Ecto neural progenitor cell (in vitro differentiated cells): ENCODE measurements around the gene LY86.

Experiments used
- DNase-seq: peaks from one replicate; pipeline ENCODE4 v3.0.0-alpha.2; 2018; ENCODE audit warnings: low spot score

LY86 gene

DNA sequence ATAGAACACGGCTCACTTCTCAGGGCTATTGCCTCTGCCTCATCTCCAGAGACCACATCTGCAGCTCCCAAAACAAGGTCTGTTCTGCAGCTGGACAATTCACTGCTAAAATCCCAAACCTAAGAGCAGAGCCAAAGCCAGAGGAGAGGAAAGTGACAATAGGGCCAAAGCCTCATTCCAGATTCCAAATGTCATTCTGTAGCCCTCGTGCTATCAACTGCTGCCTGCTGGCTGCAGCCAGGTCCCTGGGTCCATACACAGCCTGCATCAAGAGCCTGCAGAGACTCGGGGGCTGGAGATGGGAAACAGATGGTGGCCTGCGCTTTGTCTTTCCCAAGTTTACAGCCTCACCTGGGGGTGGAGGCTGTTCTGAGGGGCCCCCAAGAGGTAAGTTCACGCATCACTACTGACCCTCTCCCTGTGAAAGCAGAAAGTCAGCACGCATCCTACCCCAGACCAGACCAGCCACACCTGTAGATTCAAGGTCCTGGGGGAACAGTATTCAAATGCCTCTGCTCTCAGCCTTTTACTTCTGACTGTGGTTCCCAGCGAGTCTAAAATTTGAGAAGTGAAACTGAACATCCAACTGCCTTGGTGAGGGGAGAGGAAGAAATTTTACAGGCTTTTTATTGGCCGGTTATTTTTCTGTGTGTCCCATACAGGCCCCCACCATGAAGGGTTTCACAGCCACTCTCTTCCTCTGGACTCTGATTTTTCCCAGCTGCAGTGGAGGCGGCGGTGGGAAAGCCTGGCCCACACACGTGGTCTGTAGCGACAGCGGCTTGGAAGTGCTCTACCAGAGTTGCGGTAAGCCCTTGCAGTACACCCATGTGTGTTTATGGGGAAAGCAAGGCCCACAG lies at the start of gene LY86:
TSS of gene LY86 (plus strand) at position 657 of the 860 bp plus-strand sequence. CDS start at position 672, 15 bp downstream.
- DNase-seq, result no peak

DNA sequence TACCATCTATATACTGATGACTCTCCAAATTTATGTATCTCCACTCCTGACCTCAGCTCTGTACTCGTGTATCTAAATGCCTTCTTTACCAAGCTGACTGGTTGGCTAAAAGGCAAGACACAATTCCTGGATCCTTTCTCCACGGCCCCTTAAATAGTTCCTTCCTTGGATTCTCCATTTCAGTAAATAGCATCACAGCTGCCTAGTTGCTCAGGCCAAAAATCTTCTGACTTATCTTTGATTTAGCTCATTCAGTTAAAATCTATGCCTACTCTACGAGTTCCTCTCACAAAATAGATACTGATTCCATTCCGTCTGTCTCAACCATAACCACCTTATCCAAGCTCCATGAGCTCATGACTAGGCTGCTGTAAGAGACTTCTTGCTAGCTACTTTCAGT lies 49.5 kb upstream of the LY86 start:
- DNase-seq, result no peak

DNA sequence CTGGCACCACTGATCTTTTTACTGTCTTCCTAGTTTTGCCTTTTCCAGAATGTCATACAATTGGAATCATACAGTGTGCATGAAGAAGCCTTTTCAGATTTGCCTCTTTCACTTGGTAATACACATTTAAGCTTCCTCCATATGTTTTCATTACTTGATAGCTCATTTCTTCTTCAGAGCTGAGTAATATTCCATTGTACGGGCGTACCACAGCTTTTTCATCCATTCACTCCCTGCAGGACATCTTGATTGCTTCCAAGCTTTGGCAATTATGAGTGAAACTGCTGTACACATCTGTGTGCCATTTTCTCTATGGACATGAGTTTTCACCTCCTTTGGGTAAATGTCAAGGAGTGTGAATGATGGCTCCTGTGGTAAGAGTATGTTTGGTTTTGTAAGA lies 46.2 kb upstream of the LY86 start:
- DNase-seq, result no peak

DNA sequence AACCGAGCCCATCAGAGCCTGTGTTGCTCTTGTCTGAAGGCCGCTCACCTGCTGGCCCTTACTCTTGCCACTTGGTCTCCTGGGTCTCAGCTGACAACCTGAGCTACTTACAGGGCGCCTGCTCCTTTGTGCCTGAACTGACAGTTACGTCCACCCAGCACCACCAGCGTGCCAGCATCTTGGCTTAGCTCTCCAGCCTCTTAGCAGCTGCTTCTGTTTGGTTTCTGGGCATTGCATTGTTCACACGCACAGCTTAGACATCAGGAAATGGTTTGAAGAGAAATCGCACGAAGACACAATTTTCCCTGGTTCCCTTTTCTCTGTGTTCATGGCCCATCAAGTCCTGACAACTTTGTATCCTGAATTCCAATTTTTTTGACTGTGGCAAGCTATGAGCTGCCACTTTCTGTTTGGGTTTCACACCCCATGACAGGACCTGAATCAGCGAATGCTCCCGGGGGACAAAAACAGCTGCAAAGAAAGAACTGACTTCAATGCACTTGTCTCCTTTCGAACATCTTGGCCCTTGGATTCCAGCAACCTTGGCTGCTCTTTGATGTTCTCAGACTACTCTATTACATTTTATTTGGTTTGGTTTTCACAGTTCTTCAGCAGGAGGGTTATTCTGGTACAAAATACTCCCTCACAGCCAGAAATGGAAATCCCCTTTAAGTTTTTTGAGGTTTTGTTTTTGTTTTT lies 45.2 kb upstream of the LY86 start:
- DNase-seq, result no peak

DNA sequence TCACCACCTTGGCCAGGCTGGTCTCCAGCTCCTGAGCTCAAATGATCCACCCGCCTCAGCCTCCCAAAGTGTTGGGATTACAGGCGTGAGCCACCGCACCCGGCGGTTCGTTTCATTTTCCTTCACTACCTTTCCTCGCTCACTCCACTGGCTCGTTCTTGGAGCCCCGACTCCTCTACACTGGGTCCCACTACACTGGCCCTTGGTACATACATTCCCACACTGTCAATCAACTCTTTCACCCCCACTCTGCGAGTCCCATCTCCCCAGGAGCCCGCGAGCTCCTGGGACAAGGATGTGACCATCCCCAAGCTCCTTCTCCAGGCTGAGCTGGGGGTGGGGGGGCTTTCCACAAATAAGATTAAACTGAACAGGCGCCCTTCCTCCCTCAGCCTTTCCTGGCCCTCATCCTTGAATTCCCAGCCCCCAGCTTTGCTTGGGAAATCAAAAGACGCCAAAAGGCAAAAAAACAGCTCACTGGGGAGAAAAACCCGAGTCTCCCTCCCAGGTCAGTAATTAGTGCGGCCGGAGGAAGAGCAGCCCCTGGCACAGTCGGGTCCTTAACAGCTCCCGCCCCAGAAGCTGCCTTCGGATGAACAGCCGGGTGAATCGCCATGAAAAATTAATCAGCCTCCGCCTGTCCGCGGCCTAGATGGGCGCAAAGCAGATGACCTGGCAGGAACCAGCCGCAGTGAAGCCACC lies 42.8 kb upstream of the LY86 start:
- DNase-seq, result no peak

DNA sequence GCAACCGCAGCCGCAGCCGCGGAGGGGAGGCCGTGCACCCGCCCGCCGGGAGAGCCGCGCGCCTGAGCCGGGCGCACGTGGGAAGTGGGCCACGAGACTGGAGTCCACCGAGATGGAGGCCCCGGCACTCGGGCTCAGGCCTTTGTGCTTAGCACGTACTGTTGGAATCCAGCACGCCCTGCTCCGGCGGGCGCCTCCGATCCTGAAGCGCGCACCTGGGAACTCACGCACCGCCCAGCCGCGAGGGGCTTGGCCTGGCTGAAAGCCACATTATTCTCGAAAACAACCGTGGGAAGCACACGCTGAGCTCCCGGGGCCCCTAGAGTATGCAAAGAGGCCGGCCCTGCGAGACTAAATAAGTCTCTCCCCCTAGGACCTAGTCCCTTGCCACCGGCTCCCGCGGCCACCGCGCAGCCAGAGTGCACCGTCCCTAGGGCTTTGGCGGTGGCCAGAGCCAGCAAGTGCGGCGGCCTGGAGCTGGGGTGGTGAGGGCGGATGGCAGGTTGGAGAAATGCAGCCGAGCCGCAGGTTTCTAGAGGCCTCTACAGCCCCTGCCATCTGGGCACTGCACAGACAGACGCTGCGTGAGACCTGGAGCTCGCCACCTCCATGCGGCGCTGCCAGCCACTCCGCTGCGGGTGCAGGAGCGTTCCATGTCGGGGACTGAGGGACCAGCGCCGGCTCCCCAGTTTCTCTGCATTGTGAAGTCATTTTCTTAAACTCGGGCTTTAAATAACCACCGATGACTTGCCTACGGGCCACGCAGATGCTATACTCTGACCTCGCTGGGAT lies 42.0 kb upstream of the LY86 start:
- peak; percentile 77 for DNase-seq

DNA sequence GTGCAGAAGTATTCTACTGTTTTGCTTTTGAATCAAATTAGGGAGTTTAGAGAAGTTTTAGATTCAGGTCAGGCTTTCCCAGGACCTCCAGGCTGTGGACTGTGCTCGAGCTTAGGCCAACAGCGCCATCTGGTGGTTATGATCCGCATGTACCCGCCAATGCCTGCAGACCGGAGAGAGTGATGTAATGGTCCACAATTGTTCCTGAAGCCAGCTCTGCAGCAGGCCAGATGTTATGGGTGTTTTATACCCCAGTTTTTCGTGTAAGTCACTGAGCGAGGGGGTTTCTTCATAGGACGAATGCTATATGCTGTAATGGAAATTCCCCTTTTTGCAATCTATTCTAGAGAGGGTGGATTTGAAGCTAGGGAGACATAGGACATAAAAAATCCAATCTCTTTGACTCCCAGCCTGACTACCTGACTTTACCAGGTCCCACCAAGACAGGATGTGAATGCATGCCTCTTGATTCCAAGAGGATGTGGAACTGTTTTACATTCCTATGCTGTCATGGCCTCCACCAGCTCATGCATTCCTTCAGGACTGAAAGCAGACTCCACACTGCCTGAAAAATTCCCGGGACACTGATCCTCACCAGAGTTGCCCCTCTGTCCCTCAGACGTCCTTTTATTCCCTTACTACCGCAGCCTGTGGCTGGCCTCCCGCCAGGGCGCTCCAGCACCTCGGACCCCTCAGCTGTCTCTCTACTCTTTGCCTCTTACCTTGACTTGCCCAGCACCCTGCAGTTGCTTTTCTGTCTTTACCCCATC lies 41.2 kb upstream of the LY86 start:
- peak; percentile 90 for DNase-seq

DNA sequence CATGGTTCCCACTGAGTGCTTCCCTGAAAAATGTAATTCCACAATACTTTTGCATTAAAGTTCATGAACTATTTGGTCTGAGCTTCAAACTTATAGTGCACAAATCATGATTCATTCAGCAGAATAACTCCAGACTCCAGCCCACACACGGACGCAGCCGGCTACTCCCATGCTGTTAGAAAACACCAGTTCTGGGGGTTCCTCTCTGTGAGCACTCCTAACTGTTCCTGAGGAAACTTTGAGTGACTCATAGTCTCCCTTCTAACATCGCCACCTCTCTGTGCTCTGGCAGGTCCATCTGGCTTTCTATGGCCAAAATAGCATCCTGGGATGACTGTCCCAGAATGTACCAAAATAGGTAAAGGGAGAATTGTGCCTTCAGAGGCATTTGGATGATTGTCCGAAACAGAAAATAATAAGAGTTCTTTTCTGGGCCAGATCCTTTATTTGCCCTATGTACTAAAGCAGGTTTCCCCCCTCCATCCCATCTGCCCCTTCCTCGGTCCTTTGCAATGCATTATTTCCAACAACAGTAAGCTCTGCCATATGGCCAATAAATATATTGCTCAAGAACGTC lies 32.3 kb upstream of the LY86 start:
- no peak for DNase-seq

DNA sequence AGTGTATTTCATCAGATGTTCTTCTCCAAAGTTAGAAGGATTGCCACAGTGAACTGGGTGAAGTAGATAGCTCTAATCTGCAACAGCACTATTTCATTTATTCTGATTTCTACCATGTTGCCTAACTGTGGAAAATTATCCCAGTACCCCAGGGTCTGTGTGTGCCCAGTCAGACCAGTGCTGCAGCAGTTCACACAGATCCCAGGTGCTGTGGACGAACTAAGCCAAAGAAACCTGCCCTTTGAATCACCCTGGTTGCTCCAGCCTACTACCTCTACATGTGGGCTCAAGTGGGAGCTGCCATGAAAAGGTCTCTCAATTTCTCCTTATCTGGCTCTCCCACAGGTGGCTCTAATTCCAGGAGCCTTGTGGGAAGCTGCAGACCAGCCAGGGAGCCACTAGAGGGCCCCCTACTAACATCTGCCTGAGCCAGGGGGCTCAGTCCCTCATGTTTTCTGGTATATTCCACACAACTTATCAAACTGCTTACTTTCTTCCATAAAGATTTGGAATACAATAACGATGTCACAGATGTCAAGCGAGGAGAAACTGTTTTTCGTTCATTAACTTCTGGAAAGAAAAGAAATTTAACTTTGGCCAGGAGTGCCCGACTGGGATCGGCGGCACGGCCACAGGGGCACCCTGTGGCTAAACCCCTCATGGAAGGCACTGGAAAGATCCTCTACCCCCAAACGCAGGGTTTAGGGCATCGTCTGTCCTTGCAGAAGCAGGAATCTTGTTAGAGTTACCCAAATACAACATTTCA lies 31.6 kb upstream of the LY86 start:
- DNase-seq, result peak; percentile 57

DNA sequence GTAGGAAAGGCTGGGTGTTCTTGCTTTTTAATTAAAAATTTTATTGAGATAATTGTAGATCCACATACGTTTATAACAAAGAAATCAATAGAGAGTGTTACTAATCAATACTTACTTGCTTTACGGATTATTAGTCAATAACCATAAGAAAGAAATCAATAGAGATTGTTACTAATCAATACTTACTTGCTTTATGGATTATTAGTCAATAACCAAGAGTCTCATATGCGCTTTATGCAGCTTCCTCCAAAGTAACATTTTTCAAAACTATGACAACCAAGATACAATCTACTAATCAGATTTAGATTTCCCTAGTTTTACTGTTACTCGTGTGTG lies 31.0 kb upstream of the LY86 start:
- DNase-seq, result no peak

DNA sequence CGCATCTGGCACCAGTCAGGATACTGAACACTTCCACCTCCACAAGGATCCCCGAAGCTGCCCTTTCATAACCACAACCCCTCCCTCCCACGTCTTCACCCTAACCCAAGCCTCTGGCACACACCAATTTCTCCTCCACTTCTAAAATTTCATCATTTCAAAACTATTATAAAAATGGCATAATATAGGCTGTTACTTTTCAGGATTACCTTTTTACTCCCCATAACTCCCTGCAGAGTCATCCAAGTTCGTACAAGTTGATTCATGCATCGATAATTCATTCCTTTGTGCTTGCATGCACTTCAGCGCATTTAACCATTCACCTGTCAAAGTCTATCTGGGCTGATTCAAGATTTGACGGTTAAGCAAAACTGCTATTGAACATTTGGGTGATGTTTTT lies 30.6 kb upstream of the LY86 start:
- DNase-seq, result no peak

DNA sequence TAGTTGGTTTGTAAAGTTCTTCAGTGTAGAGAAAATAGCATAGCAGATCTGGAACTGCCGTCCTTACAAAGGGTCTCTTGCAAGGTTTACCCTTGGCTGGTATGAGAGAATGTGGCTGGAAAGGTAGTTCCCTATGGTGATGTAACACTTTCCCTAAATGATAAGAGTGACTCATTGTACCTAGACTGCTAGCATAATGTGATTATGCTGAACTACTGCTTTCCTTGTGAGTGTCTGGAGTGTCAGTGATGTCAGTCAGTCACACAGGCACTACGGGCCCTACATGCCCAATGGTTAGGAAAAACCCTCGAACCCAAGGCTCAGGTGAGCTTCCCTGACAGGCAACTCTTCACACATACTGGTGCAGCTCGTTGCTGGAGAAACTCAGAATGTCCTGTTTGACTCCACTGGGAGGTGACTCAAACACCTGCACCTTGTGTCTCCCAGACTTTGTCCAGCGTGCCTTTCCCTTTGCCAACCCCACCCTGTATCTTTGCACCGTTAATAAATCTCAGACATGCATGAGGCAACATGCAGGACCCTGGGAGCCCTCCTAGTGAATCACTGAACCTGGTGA lies 28.4 kb upstream of the LY86 start:
- DNase-seq, result no peak

DNA sequence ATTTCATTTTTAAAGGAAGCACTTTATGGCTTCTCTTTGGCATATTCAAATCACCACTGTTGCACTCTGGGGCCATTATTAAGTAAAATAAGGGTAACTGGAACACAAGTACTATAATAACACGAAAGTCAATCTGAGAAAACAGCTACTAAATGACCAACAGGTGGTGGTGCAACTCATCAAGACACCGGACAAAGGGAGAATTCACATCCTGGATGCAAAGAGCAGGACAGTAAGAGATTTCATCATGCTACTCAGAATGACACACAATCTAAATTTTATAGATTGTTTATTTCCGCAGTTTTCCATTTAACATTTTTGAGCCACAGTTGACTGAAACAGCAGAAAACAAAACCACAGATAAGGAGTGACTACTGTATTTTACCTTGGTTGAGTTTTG lies 27.6 kb upstream of the LY86 start:
- no peak for DNase-seq

DNA sequence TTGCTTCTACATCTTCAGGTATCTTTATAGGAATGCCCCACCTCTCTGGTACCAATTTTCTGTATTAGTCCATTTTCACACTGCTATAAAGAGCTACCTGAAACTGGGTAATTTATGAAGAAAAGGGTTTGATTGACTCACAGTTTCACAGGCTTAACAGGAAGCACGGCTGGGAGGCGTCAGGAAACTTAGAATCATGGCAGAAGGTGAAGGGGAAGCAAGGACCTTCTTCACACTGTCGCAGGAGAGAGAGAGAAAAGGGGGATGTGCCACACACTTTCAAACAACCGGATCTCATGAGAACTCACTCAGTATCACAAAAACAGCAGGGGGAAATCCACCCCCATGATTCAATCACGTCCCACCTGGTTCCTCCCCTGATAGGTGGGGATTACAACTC lies 24.4 kb upstream of the LY86 start:
- DNase-seq, result no peak

DNA sequence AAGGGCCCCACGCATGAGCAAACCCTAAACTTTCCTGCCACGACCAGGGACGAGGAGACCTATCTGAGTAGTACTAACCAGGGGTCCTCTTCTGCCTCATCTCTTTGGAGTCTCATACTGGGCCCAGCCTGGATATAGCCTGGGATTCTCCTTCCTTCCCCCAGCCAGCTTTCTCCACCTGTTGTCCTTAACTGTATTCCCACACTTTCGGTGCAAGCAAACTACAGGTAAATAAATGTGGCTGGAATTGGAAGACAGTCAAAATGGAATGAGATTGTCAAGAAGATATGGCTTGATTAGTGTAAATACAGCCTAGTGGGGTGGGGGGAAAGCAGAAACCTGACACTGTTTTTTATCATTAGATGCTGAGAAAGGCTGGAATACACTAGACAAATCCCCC lies 23.5 kb upstream of the LY86 start:
- no peak for DNase-seq

DNA sequence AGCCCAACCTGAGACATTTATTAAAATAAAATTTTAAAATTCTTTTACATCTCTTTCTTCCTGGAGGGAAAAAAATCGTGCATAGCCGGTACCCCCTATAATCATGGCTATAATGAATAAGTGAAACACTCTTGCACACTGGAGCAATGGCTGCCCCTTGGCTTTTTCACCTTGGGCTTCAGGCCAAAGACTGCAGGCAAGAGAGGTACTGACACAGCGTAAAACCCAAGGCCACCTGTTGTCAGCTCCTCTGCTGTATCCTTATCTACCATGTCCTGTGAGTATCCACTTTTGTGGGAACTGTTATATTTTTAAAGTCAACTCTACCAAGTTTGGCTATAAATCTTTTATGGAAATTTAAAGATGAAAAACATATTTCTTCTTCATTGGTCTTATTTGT lies 23.0 kb upstream of the LY86 start:
- no peak for DNase-seq

DNA sequence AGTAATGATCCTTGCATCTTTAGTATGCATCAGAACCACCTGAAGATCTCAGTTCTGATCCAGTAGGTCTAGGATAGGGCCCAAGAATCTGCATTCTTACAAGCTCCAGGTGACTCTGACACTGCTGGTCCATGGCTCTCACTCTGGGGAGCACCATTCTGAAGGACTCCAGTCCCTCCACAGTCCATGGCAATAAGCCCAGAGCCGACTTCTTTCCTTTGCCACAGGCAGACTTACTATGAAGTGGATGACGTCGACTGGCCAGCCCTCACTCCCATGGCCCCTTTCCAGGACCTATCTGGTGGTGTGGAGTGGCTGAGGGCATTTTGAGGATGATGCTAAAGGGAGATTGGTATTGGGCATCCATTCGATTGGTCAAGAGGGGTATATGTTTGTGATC lies 21.8 kb upstream of the LY86 start:
- DNase-seq, result no peak

DNA sequence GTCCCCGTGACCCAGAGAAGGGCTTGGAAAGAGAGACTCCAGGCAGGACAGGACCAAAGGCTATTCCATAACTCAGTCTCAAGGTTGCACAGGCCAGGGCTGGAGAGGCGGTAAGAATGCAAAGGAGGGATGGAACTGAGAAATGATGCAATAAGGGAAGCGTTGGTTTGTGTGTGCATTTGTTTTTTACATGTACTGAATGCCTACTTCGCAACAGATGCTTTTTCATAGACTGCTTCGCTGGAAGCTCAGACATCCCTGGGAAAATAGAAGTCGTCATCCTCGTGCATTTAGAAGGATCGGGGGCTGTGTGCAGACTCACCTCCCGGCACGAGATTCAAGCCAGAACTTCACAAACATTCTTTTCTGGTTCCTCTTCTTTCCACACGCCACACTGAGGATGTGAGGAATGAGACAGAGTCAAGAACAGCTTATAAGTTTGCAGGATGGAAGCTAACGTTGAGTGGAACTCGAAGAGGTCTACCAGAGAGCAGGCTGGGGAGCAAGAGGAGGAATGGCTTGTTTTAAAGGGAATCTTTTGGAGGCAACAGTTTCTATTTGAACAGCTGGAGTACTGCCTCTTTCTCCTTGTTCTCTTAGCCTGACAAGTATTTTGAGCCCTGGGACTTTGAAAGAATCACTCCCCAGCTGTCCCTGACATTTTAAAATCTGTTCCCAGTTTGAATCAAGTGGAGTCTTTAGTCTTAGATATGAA lies 19.3 kb upstream of the LY86 start:
- no peak for DNase-seq

DNA sequence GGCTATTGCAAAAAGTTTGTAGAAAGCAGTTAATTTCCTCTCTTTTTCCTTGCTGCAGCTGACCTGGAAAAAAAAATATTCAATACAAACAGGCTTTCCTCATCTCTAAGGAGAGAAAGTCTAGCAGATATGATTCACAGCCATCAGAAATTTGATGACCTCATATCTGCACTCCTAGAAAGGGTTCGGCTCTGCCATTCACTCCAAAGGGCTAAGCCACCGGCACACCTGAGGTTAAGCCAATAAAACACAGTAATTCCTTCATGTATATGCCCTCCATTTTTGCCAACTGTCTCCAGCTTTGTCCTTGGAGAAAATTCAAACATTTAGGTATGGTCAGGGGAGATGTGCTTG lies 18.7 kb upstream of the LY86 start:
- no peak for DNase-seq
